NB4 (cell line): Measurements from ENCODE around the gene TSTD1.

ENCODE experiments used
- DNase-seq: peaks from one replicate; pipeline ENCODE4 v3.0.0; 2010; ENCODE audit warnings: low read depth
- H3K4me3 ChIP-seq: one replicate; pipeline ENCODE4 v1.5.1; 2011; ENCODE audit warnings: mild to moderate bottlenecking, low read depth, low read length, moderate library complexity
- CTCF ChIP-seq: IDR thresholded peaks from one replicate; pipeline ENCODE4 v1.5.1; 2012; ENCODE audit warnings: low read depth, low read length
- MAX ChIP-seq: IDR thresholded peaks from 2 replicates; pipeline ENCODE4 v1.6.1; 2011; ENCODE audit warnings: low read depth, low read length
- MYC ChIP-seq: IDR thresholded peaks from 2 replicates; pipeline ENCODE4 v1.6.1; 2011; ENCODE audit warnings: low read depth, low read length
- POLR2A ChIP-seq: IDR thresholded peaks from 2 replicates; pipeline ENCODE4 v1.6.1; 2011; ENCODE audit warnings: mild to moderate bottlenecking; ENCODE audit not compliant: insufficient read length; ENCODE audit errors: extremely low read depth

TSTD1 gene

GRCh38 chr1:161048949-161049722 is 10.4 kb upstream of the TSTD1 start:
- no peak overlapping the region for H3K4me3 ChIP-seq
- DNase-seq, result no peak
- TF ChIP-seq POLR2A, result no peak
- no peak for TF ChIP-seq MAX
- no peak for TF ChIP-seq MYC
- no peak for TF ChIP-seq CTCF

GRCh38 chr1:161047436-161048420 is 9.0 kb upstream of the TSTD1 start:
- no peak for DNase-seq
- H3K4me3 ChIP-seq, result no peak overlapping the region
- TF ChIP-seq CTCF, result no peak
- no peak for TF ChIP-seq MYC
- no peak for TF ChIP-seq MAX
- no peak for TF ChIP-seq POLR2A

- peak; percentile 56 for DNase-seq
- H3K4me3 ChIP-seq, result peak overlapping the region; percentile 78
- TF ChIP-seq CTCF (no peak), MYC (no peak)
Measured at GRCh38 chr1:161046605-161047228, 8.0 kb upstream of the TSTD1 start.

GRCh38 chr1:161045736-161046604 is 7.2 kb upstream of the TSTD1 start, which contains the start of gene USF1:
USF1 (minus strand) TSS chr1:161045977; CDS start chr1:161043275, 2,702 bp downstream.
- TF ChIP-seq POLR2A (peak; percentile 76), MAX (peak; percentile 4), MYC (peak; percentile 60), CTCF (no peak)
- peak; percentile 96 for DNase-seq
- H3K4me3 ChIP-seq, result peak within 1 kb of the TSS; percentile 78
